ENCODE results near the gene LCE3E.
"Not testable (repeated sequence)": the region's sequence is repeated elsewhere in the genome, so short reads cannot be mapped to it uniquely, and the experiment has no call there.

LCE3E gene

GRCh38 chr1:152566681-152567080, at the start of gene LCE3E:
Gene LCE3E (minus strand): TSS chr1:152566780. CDS start chr1:152566208, 572 bp downstream.
- no peak for DNase-seq

GRCh38 chr1:152613511-152613910, 46.9 kb upstream of the LCE3E start, which contains the start of gene LCE3B:
Gene LCE3B (plus strand): TSS chr1:152613811. CDS start chr1:152613811, 0 bp downstream.
- DNase-seq: no peak

- DNase-seq: no peak
Observed at GRCh38 chr1:152599934-152600333, 33.4 kb upstream of the LCE3E start, which contains the start of gene LCE3C. Gene LCE3C (plus strand): TSS chr1:152600234. CDS start chr1:152600732, 498 bp downstream.

- DNase-seq: no peak
Observed at GRCh38 chr1:152596986-152597385, 30.4 kb upstream of the LCE3E start.

- no peak for DNase-seq
Observed at GRCh38 chr1:152585586-152585985, 19.0 kb upstream of the LCE3E start.

GRCh38 chr1:152582647-152583046, 16.1 kb upstream of the LCE3E start:
- no peak for DNase-seq

- no peak for DNase-seq
Observed at GRCh38 chr1:152580433-152580832, 13.9 kb upstream of the LCE3E start, which contains the start of gene LCE3D. Gene LCE3D (minus strand): TSS chr1:152580516. CDS start chr1:152579936, 580 bp downstream.

- DNase-seq: not testable (repeated sequence)
Observed at GRCh38 chr1:152579526-152579925, 12.9 kb upstream of the LCE3E start.

GRCh38 chr1:152577168-152577567, 10.6 kb upstream of the LCE3E start:
- DNase-seq: no peak

GRCh38 chr1:152565535-152566215, 905 bp downstream of the LCE3E start:
- DNase-seq: no peak

- no peak for DNase-seq
Observed at GRCh38 chr1:152565115-152565514, 1.5 kb downstream of the LCE3E start.

- not testable (repeated sequence) for DNase-seq
Observed at GRCh38 chr1:152548358-152548757, 18.2 kb downstream of the LCE3E start.

- DNase-seq: no peak
Observed at GRCh38 chr1:152546704-152547103, 19.9 kb downstream of the LCE3E start.

GRCh38 chr1:152543820-152544219, 22.8 kb downstream of the LCE3E start:
- DNase-seq: no peak

GRCh38 chr1:152539901-152540300, 26.7 kb downstream of the LCE3E start:
- DNase-seq: no peak

- DNase-seq: no peak
Observed at GRCh38 chr1:152537496-152537895, 29.1 kb downstream of the LCE3E start.

- no peak for DNase-seq
Observed at GRCh38 chr1:152535774-152536173, 30.8 kb downstream of the LCE3E start.

GRCh38 chr1:152533327-152533938, 33.1 kb downstream of the LCE3E start:
- DNase-seq: no peak

- no peak for DNase-seq
Observed at GRCh38 chr1:152525080-152525641, 41.4 kb downstream of the LCE3E start.

- no peak for DNase-seq
Observed at GRCh38 chr1:152520561-152521090, 46.0 kb downstream of the LCE3E start.

- no peak for DNase-seq
Observed at GRCh38 chr1:152519851-152520250, 46.7 kb downstream of the LCE3E start.

- DNase-seq: no peak
Observed at GRCh38 chr1:152517237-152517811, 49.3 kb downstream of the LCE3E start.

- no peak for DNase-seq
Observed at GRCh38 chr1:152516082-152516481, 50.5 kb downstream of the LCE3E start.

Measured in activated T-cell treated with anti-CD3 and anti-CD28 coated beads, Interleukin-2, amount 50 U/mL, for 1 hour (primary cell).